ENCODE data around the gene PLCXD1.
"Not testable (repeated sequence)": the region's sequence is repeated elsewhere in the genome, so short reads cannot be mapped to it uniquely, and the experiment has no call there.

PLCXD1 gene, protein sequence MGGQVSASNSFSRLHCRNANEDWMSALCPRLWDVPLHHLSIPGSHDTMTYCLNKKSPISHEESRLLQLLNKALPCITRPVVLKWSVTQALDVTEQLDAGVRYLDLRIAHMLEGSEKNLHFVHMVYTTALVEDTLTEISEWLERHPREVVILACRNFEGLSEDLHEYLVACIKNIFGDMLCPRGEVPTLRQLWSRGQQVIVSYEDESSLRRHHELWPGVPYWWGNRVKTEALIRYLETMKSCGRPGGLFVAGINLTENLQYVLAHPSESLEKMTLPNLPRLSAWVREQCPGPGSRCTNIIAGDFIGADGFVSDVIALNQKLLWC

DNA sequence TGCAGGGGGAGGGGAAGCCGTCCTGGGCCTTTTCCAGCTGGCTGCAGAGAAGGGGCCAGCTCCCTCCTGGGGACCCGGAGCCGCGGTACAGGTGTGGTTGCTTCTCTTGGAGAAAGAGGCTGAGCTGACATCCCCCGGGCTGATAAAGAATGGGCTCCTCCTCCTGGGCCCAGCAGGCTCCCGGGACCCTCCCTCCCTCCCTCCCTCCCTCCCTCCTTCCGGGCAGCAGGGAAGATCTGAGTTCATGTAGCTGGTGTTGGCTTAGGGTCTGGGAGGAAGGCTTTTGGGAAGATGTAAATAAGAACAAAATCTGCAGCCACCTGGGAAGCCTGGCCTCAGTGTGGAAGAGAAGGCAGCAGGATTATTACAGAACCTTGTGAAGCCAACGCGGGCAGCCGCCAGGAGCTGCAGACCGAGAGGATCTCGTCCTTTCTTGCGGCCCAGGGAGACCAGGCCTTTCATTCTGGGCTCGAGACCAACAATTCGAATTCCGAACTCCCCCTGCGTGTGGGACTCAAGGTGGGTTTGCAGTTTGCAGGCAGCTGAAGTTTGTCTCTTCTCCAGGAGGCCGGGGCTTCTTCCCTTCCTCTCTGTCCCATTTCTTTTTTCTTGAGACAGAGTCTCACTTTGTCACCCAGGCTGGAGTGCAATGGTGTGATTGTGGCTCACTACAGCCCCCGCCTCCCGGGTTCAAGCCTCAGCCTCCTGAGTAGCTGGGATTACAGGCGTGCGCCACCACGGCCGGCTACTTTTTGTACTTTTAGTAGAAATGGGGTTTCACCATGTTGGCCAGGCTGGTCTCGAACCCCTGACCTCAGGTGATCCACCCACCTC, at the start of gene PLCXD1:
PLCXD1 (plus strand) TSS at position 216 of the 834 bp plus-strand sequence. CDS start 2,807 bp downstream, outside the sequence.
- no peak for DNase-seq

DNA sequence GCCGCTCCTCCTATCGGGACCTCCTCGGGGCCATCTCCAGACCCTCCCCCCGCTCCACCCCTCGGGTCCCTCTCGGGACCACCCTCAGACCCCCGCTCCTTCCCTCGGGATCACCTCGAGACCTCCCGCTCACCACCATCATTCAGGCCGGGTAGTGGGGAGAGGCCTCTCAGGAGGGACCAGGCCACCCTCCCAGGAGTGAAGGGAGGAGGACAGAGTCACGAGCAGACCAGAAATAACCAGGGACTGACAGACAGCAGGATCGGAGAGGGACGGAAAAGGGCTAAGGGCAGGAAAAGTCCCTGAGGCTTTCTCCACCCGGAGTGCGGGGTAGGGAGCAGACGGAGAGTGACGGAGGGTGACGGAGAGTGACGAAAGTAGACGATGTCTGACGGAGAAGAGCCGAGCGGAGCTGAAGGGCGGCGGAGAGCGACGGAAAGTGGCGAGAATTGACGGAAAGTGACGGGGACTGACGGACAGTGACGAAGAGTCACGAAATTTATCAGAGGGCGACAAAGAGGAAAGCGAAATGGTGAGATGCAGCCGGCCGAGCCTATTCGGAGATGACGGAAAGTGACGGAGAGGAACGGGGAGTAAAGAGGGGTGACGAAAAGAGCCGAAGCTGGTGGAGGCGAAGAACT, 49.4 kb upstream of the PLCXD1 start:
- not testable (repeated sequence) for DNase-seq

DNA sequence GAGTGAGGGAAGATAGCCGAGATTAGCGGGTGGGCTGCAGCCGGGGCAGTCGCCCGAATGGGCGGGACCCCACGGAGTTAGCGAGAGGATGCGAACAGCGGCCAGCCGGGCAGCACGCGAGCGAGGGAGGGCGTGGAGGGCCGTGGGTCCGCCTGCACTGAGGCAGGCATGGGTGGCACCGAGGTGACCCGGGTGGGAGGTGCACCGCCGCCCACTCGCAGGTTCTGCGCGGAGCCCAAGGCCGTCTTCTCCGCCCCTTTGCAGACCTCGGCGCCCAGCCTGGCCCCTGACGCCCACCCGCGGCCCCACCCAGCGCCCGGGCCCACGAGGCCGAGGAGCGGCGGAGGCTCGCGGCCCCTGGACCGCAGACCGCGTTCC, 48.9 kb upstream of the PLCXD1 start:
- DNase-seq: not testable (repeated sequence)

DNA sequence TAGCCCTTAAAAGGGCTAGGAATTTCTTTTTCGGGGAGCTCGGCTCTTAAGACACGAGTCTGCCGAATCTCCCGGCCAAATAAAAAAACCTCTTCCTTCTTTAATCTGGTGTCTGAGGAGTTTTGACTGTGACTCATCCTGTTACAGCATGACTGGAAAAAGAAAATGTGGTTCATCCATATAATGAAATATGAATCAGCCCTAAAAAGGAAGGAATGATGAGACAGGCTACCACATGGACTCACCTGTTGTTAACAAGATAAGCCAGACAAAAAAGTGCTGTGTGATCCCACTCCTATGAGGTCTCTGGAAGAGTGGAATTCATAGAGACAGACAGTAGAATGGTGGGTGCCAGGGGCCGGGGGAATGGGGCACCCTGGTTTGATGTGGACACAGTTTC, 45.0 kb upstream of the PLCXD1 start:
- DNase-seq: not testable (repeated sequence)

DNA sequence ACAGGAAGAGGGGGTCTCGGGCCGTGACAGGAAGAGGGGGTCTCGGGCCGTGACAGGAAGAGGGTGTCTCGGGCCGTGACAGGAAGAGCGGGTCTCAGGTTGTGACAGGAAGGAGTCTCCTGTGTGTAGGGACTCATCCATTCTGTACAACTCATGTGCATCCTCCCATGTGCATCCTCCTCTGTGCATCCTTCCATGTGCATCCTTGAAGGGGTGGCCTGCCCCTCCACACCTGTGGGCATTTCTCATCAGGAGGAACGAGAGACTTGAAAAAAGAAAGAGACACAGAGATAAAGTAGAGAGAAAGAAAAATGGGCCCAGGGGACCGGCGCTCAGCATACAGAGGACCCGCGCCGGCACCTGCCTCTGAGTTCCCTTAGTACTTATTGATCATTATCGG, 30.2 kb upstream of the PLCXD1 start:
- no peak for DNase-seq

DNA sequence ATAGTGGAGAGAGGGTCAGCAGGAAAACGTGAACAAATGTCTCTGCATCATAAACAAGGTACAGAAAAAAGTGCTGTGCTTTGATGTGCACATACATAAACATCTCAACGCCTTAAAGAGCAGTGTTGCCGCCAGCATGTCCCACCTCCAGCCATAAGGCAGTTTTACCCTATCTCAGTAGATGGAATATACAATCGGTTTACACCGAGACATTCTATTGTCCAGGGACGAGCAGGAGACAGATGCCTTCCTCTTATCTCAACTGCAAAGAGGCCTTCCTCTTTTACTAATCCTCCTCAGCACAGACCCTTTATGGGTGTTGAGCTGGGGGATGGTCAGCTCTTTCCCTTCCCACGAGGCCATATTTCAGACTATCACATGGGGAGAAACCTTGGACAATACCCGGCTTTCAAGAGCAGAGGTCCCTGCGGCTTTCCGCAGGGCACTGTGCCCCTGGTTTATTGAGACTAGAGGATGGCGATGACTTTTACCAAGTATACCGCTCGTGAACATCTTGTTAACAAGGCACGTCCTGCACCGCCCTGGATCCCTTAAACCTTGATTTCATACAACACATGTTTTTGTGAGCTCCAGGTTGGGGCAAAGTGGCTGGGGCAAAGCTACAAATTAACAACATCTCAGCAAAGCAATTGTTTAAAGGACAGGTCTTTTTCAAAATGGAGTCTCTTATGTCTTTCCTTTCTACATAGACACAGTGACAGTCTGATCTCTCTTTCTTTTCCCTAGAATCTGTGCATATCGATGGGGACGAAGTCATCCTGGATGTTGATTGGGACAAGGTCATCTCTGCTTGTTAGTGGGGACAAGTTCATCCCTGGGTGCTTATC, 29.6 kb upstream of the PLCXD1 start:
- not testable (repeated sequence) for DNase-seq

DNA sequence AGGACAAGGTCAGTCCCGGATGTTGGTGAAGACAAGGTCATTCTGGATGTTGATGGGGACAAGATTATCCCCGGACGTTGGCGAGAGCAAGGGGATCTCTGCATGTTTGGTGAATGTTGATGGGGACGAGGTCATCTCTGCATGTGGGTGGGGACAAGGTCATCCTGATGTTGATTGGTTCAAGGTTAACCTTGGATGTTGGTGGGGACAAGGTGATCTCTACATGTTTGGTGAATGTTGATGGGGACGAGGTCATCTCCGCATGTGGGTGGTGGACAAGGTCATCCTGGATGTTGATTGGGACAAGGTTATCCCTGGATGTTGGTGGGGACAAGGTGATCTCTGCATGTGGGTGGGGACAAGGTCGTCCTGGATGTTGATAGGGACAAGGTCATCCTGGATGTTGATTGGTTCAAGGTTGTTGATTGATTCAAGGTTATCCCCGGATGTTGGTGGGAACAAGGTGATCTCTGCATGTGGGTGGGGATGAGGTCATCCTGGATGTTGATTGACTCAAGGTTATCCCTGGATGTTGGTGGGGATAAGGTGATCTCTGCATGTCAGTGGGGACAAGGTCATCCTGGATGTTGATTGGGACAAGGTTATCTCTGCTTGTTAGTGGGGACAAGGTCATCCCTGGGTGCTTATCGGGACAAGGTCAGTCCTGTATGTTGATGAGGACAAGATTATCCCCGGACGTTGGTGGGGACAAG, 28.8 kb upstream of the PLCXD1 start:
- DNase-seq: no peak

DNA sequence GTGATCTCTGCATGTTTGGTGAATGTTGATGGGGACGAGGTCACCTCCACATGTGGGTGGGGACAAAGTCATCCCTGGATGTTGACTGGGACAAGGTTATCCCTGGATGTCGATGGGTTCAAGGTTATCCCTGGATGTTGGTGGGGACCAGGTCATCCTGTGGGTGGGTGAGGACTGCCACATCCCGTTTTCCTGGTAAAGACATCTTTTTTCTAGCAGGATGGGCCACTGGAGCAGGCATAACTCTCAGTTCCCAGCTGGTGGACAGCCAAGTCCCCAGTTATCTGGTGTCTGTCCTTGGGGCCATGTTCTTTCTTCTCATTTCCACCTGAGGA, 28.3 kb upstream of the PLCXD1 start:
- DNase-seq: no peak

DNA sequence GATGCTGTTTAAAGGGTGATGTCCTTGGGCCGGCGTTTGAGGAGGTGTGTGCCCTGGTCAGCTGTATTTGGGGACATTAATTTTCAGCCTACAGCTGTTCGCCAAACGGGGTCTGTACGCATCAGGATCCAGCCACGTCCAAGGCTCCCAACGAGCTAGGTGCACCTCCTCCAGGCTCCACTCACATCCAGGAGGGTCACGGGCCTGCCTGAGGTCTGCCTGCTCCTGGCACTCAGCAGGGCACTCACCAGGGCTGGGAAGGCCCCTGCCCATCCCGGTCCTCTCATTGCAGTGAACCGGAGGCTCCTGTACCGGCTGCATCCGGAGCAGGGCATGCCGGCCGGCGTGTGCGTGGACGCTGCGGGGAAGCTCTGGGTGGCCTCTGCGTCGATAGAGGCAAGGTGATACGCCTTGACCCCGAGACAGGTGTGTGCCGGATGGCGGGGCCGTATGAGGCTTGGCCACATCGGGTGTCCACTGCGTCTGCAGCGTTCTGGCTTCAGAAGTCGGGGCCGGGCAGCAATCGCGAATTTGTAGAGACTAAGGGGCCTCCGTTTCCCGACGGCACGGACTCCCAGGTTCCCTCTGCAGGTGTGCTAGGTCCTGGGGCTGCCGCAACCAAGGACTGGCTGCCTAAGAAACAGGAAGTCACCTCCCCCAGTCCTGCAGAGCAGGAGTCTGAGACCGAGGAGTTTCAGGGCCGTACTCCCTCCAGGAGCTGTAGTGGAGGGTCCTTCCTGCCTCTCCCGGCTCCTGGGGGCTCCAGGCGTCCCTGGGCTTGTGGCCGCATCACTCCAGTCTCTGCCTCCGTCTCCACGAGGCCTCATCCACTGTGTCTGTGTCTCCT, 27.5 kb upstream of the PLCXD1 start:
- DNase-seq: no peak

DNA sequence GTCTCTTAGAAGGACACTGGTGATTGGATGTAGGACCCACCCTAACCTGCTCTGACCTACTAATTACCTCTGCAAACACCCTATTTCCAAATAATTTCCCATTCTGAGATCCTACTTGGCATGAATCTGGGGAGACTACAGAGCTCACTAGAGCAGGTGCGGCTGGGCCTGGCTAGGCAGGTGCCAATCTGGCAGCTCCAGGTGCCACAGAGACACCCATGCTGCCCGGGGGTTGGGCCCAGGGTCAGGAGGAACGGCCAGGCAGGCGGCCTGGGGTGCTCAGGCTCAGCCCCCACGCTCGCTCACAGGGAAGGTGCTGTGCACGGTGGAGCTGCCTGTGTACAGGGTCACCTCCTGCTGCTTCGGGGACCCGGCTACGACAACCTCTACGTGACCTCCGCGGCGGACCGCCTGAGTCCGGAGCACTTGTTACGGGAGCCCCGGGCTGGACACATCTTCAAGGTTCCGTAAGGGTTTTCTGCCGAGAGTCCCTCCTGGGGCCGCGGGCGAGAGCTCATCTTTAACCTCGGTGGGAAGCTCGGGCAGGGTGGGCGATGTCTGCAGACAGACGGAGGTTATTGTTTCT, 26.5 kb upstream of the PLCXD1 start:
- no peak for DNase-seq

DNA sequence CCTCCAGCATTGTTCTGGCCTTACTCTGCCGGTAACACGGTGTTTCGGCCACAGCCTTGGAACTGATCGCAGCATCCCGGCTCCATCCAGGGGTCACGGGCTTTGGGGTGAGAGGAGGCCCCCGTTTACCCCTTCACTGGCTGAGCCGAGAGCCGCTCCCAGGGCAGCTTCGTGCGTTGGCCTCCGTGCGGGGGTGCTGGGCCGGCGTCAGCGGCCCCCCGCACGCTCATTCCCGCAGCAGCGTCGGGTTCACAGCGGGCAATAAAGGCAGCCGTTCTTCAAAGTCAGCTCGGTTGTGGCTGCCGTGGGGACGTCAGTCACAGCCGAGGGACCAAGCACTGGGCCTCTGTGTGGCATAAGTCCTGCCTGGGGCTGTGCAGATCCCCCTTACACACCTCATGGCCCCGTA, 25.3 kb upstream of the PLCXD1 start:
- no peak for DNase-seq

DNA sequence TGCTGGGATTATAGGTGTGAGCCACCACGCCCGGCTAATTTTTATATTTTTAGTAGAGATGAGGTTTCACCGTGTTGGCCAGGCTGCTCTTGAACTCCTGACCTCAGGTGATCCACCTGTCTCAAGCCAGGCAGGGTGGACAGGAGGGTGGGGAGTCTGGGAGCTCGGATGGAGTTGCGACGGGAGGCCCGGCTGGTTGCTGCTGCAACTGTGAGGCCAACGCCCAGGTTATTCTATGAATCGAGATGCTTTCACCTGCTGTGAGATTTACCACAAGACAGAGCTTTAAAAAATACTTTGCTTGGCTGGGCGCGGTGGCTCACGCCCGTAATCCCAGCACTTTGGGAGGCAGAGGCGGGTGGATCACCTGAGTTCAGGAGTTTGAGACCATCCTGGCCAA, 24.1 kb upstream of the PLCXD1 start:
- not testable (repeated sequence) for DNase-seq

DNA sequence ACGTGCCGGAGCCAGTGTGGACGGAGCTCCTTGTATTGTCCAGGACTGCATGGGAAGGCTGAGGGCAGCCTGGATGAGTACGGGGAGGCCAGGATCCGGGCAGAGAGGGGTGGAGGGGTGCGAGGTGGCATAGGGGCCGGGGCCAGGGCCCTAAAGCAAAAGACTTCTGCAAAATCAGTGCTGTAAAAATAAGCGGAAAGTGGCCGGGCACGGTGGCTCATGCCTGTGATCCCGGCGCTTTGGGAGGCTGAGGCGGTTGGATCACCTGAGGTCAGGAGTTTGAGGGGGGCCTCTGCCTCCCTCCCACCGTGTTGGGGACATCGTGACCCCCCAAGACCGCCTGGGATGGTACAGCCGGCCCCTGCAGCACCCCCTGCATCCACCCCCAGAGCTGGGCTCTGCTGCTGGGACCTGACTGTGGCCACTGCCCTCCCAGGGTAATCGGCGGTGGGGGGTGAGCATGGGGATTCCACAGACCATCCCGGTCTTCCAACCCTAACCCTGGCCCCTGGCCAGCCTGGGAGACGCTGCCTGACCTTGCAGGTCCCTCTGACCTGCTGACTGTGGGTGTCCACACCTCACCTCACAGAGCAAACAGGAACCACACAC, 23.4 kb upstream of the PLCXD1 start:
- DNase-seq: no peak

DNA sequence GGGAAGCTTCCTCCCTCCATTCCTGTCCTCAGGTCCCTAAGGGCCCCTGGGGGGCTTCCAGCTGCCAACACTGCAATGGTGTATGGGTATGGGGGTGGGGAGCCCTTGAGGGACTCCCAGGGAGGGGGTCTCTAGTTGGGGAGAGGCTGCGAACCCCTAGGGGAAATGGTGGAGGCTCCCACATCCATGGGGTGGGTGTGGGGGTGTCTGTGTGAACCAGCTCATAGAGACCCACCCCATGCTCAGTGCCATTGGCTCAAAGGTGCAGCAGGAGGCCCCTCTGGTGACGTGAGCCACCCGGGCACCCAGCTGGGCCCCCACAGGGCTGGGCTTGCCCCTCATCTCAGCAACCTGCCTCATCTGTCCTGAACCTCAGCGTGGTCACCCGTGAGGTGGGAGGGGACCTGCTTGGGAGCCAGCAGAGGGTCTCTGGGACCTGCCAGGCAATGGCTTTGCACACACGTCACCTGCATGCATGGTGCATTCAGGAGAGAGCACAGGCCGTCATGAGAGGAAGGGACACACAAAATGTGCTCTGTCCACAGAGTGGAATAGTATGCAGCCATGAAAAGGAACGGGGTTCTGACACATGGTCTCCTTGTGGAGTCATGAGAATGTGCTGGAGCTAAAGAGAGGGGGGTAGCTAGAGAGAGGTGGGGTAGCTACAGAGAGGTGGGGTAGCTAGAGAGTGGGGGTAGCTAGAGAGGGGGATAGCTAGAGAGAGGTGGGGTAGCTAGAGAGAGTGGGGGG, 22.7 kb upstream of the PLCXD1 start:
- no peak for DNase-seq

DNA sequence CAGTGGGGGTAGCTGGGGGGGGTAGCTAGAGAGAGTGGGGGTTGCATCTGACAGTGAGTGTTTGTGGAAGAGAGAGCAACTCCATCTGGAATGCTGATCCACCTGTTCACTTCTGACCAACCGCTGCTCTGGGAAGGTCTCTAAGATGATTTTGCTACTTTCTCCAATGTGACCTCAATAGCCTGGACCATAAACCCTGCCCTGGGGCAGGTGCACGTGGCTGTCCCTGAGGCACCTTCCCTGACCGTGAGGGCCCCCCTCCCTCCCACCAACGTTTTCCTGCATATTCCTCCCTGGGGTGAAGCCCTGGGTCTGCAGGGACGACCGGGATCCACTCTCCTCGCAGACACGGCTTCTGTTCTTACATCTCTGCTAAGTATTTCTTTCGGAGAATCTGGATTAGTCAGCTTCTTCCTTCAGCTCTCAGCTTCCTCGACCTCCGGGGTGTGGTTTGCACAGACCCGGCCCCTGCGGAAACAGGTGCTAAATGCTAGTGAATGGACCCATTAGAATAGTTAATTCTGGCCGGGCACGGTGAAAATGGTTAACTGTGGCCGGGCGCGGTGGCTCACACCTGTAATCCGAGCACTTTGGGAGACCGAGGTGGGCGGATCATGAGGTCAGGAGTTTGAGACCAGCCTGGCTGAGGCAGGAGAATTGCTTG, 21.4 kb upstream of the PLCXD1 start:
- DNase-seq: no peak

DNA sequence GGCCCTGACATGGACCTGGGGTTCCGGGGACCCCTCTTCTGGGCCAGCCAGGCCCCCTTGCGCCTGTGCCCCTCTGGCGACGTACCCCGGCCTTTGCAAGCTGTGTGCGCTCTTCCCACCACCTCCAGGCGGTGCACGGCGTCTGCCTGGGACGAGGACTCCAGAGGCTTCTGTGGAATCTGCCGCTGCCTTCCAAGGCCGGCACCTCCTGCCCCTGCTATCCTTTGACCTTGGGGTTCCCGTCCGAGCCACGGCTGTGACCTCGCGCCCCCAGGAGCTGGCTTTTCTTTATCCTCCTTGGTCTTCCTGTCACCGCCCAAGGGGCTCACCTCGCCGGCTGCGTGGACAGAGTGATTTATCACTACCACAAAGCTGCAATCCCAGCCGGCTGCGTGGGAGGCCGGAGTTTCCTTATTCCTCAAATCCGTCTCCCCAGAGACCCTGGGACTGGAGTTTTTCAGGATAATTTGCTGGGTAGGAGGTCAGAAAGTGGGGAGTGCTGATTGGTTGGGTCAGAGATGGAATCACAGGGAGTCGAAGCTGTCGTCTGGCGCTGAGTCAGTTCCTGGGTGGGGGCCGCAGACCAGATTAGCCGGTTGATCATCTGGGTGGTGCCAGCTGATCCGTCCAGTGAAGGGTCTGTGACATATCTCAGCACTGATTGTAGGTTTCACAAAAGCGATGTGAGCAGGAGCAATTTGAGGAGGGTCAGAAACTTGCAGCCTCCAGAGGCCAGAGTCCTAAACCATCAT, 19.8 kb upstream of the PLCXD1 start:
- DNase-seq: no peak

DNA sequence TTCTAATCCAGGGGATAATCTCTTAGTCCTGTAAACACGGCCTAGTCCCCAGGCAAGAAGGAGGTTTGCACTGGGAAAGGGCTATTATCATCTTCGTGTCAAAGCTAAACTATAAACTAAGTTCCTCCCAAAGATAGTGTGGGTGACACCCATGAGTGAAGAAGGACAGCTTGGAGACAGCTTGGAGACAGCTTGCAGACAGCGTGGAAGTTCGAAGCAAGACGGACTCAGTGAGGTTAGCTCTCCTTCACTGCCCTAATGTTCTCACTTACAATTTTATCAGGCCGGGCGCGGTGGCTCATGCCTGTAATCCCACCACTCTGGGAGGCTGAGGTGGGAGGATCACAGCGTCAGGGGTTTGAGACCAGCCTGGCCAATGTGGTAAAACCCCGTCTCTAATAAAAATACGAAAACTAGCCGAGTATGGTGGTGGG, 19.2 kb upstream of the PLCXD1 start:
- no peak for DNase-seq

DNA sequence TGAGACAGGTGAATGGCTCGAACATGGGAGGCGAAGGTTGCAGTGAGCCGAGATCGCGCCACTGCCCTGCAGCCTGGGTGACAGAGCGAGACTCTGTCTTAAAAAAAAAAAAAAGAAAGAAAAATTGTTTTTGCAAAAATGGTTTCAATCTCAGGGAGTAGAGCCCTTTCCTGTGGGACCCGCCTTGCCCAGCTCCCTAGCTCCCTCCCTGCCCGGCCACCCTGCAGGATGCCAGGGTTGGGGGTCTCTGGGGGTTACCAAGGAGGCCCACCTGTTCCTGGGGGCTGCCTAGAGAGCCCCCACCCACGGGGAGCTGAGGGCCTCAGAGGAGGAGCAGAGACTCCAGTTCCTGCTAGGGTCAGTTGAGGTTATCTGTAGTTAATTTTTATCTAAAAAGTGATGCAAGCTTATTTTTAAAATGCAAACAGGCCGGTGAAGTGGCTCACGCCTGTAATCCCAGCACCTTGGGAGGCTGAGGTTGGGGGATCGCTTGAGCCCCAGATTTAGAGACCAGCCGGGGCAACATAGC, 18.7 kb upstream of the PLCXD1 start:
- no peak for DNase-seq

All from activated CD4-positive, alpha-beta T cell treated with anti-CD3 and anti-CD28 coated beads for 4 hours (primary cell).